ENCODE results near the gene PIEZO1.

PIEZO1 gene

GRCh38 chr16:88816736-88817535 lies 31.9 kb upstream of the PIEZO1 start:
- in situ Hi-C loops (cut with MboI; ENCODE audit: low sequenced_read_pairs), result no loop called here

- in situ Hi-C loops (cut with MboI; ENCODE audit: low sequenced_read_pairs), result no loop called here
Measured at GRCh38 chr16:88815901-88816589, 31.0 kb upstream of the PIEZO1 start.

GRCh38 chr16:88815227-88815626 lies 30.2 kb upstream of the PIEZO1 start:
- in situ Hi-C loops (cut with MboI; ENCODE audit: low sequenced_read_pairs), result no loop called here

GRCh38 chr16:88814144-88814502 lies 29.1 kb upstream of the PIEZO1 start:
- in situ Hi-C loops (cut with MboI; ENCODE audit: low sequenced_read_pairs), result no loop called here

GRCh38 chr16:88813269-88814143 lies 28.5 kb upstream of the PIEZO1 start:
- in situ Hi-C loops (cut with MboI; ENCODE audit: low sequenced_read_pairs), result no loop called here

GRCh38 chr16:88812513-88813268 lies 27.7 kb upstream of the PIEZO1 start:
- in situ Hi-C loops (cut with MboI; ENCODE audit: low sequenced_read_pairs), result no loop called here

- in situ Hi-C loops (cut with MboI; ENCODE audit: low sequenced_read_pairs), result no loop called here
Measured at GRCh38 chr16:88811769-88812512, 26.9 kb upstream of the PIEZO1 start, which contains the start of gene APRT. Gene APRT (minus strand): TSS chr16:88811928. CDS start chr16:88811899, 29 bp downstream.

- in situ Hi-C loops (cut with MboI; ENCODE audit: low sequenced_read_pairs), result no loop called here
Measured at GRCh38 chr16:88810912-88811768, 26.1 kb upstream of the PIEZO1 start.

- in situ Hi-C loops (cut with MboI; ENCODE audit: low sequenced_read_pairs), result no loop called here
Measured at GRCh38 chr16:88810166-88810911, 25.3 kb upstream of the PIEZO1 start.

- in situ Hi-C loops (cut with MboI; ENCODE audit: low sequenced_read_pairs), result no loop called here
Measured at GRCh38 chr16:88809676-88810165, 24.7 kb upstream of the PIEZO1 start.

- in situ Hi-C loops (cut with MboI; ENCODE audit: low sequenced_read_pairs), result no loop called here
Measured at GRCh38 chr16:88809068-88809675, 24.2 kb upstream of the PIEZO1 start.

GRCh38 chr16:88807626-88808453 lies 22.8 kb upstream of the PIEZO1 start:
- in situ Hi-C loops (cut with MboI; ENCODE audit: low sequenced_read_pairs), result no loop called here

GRCh38 chr16:88807142-88807625 lies 22.2 kb upstream of the PIEZO1 start:
- in situ Hi-C loops (cut with MboI; ENCODE audit: low sequenced_read_pairs), result no loop called here

- in situ Hi-C loops (cut with MboI; ENCODE audit: low sequenced_read_pairs), result no loop called here
Measured at GRCh38 chr16:88806491-88807111, 21.6 kb upstream of the PIEZO1 start.

GRCh38 chr16:88805887-88806393 lies 20.9 kb upstream of the PIEZO1 start:
- in situ Hi-C loops (cut with MboI; ENCODE audit: low sequenced_read_pairs), result no loop called here

- in situ Hi-C loops (cut with MboI; ENCODE audit: low sequenced_read_pairs), result no loop called here
Measured at GRCh38 chr16:88805340-88805715, 20.3 kb upstream of the PIEZO1 start.

Data from hTERT RPE-1 (cell line).